ENCODE data around the gene PSMC4. TPM values are rescaled to one million over a fixed set of nuclear protein-coding genes. Genes with fewer than 3 reads are reported as not detected.

Gene PSMC4
- total RNA-seq, 1 donor from 2014 or later, result 126 TPM

GRCh38 chr19:39969266-39969665 is 1.7 kb upstream of the PSMC4 start:
- no peak for DNase-seq (ENCODE audit: low read depth)
- TF ChIP-seq CTCF (conservative IDR thresholded peaks at IDR 0.05; ENCODE audit: low read depth, low read length), result no peak

GRCh38 chr19:39969681-39970424 is 1.1 kb upstream of the PSMC4 start:
- peak overlapping the region; percentile 71 for H3K4me3 ChIP-seq (ENCODE audit: low read depth, low read length)
- TF ChIP-seq CTCF (conservative IDR thresholded peaks at IDR 0.05; ENCODE audit: low read depth, low read length), result no peak
- no peak for DNase-seq (ENCODE audit: low read depth)

More at GRCh38 chr19:39969266-39969665, 1.7 kb upstream of the PSMC4 start:
- no peak overlapping the region for H3K4me3 ChIP-seq (ENCODE audit: low read depth, low read length)

- no peak for DNase-seq (ENCODE audit: low read depth)
- no peak for TF ChIP-seq CTCF (conservative IDR thresholded peaks at IDR 0.05; ENCODE audit: low read depth, low read length)
- peak overlapping the region; percentile 71 for H3K4me3 ChIP-seq (ENCODE audit: low read depth, low read length)
Observed at GRCh38 chr19:39970425-39970674, 615 bp upstream of the PSMC4 start.

- DNase-seq (ENCODE audit: low read depth), result no peak
- TF ChIP-seq CTCF (conservative IDR thresholded peaks at IDR 0.05; ENCODE audit: low read depth, low read length), result no peak
- peak overlapping the region; percentile 83 for H3K4me3 ChIP-seq (ENCODE audit: low read depth, low read length)
Observed at GRCh38 chr19:39971380-39972035, 543 bp downstream of the PSMC4 start.

GRCh38 chr19:39974377-39975155 is 3.6 kb downstream of the PSMC4 start:
- no peak for TF ChIP-seq CTCF (conservative IDR thresholded peaks at IDR 0.05; ENCODE audit: low read depth, low read length)
- DNase-seq (ENCODE audit: low read depth), result no peak
- no peak overlapping the region for H3K4me3 ChIP-seq (ENCODE audit: low read depth, low read length)

GRCh38 chr19:39982883-39983282 is 11.9 kb downstream of the PSMC4 start:
- TF ChIP-seq CTCF (conservative IDR thresholded peaks at IDR 0.05; ENCODE audit: low read depth, low read length), result no peak
- DNase-seq (ENCODE audit: low read depth), result no peak
- H3K4me3 ChIP-seq (ENCODE audit: low read depth, low read length), result no peak overlapping the region
